CD4-positive, alpha-beta T cell treated with Interleukin-1 beta for 1 hour (primary cell): ENCODE results near the gene ACP6.
"Not testable (repeated sequence)": the region's sequence is repeated elsewhere in the genome, so short reads cannot be mapped to it uniquely, and the experiment has no call there.

ENCODE experiments used
- DNase-seq, 2 donors: peaks; one replicate each; pipeline ENCODE4 v3.0.0-alpha.2; 2020 to 2022

Gene ACP6

GRCh38 chr1:147670319-147671001 lies at the start of gene ACP6:
Gene ACP6 (minus strand): TSS chr1:147670524. CDS start chr1:147670048, 476 bp downstream.
- DNase-seq: peak; percentile 90 to 91

GRCh38 chr1:147719711-147720225 lies 49.4 kb upstream of the ACP6 start:
- DNase-seq: no peak

- DNase-seq: no peak
Measured at GRCh38 chr1:147719029-147719698, 48.8 kb upstream of the ACP6 start.

GRCh38 chr1:147717706-147718097 lies 47.4 kb upstream of the ACP6 start:
- DNase-seq: peak in 1 of 2 donors; percentile 20

DNA sequence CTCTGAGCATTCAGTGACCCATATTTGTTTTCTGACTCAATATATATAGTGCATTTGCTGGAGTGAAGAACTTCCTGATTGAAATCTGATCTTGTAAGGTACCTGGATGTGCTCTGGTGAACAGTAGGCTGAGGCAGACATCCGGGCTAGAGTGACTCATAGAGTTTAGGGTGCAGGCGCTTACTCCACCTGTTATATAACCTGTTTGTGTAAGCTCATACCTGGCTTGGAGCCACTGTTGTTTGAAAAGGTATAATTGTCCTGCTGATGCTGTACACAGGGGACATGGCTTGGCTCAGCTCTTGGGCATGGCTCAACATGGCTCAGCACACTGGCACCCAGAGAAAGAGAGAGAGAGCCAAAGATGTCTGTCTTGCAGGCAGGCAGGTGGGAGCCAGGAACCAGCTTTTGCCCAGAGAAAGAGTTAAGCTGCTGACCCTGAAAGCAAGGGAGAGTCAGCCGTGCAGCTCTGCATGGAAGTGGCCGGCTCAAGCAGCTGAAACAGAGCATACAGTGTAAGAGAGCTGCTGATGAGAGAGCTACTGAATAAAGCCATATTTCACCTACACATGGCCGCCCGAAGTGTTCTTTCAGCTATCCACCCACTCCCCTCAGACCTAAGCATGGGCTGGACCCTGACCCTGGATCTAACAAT lies 46.9 kb upstream of the ACP6 start:
- peak; percentile 10 to 35 for DNase-seq

GRCh38 chr1:147712605-147713004 lies 42.3 kb upstream of the ACP6 start:
- no peak for DNase-seq

DNA sequence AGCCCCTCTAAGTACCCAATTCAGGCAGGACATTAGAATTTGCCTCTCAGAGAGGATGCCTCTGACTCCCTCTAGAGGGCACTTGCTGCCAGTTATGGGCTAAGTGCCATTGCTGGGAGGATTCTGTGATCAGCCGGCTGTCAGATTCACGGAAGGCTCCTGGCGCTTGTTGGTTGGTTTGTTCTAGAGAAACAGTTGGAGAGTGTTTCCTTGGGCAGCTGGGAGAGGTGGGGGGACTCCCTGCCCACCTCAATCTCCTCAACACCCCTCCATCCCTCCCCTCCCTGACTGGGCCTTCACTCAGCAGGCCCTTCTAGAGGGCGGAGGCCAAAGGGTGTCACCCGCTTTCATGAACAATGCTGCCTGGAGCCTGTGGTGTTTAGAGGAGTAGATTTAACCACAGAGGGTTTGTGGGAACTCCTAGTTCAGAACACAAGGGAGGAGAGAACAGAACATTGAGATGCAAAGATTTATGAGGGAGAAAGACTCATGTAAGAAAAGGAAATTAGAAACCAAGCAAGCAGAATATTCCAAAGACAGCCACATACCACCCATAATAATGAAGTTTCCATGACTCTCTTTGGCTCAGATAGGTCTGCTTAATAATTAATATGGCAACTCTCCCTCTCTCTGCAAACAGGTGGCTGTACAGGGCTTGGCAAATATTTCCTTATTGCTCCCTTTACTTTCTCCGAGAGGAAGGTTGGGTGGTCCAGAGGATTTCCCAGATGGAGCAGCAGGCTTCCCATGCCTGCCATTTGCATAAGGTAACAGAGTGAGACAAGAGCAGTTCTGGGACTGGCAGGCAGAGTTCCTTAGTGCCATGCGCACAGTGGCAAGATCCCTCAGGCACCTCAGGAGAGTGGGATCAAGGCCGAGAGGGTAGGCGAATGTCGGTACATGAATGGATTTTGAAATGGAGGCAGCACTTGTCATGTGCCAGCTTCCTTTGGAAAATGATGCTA lies 30.0 kb upstream of the ACP6 start:
- DNase-seq: peak; percentile 52 to 67

- no peak for DNase-seq
Measured at GRCh38 chr1:147699686-147700041, 29.3 kb upstream of the ACP6 start.

DNA sequence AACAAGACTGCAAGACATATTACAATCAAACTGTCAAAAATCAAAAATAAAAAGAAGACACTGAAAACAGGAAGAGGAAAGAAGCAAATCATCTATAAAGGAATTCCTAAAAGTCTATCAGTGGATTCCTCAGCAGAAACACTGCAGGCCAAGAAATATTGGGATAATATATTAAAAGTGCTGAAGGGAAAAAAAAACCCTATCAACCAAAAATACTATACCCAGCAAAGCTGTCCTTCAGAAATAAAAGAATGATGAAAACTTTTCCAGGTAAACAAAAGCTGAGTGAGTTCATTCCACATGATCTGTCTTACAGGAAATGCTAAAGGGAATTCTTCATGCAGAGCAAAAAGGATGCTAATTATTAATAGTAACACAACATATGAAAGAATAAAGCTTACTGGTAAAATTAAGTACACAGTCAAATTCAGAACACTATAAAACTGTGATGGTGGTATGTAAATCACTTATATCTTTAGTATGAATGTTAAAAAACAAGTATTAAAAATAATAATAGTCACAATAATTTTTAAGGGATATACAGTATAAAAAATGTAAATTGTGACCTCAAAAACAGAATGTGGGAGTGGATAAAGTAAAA lies 12.9 kb upstream of the ACP6 start:
- no peak for DNase-seq

GRCh38 chr1:147680608-147681235 lies 10.4 kb upstream of the ACP6 start:
- DNase-seq: not testable (repeated sequence)

DNA sequence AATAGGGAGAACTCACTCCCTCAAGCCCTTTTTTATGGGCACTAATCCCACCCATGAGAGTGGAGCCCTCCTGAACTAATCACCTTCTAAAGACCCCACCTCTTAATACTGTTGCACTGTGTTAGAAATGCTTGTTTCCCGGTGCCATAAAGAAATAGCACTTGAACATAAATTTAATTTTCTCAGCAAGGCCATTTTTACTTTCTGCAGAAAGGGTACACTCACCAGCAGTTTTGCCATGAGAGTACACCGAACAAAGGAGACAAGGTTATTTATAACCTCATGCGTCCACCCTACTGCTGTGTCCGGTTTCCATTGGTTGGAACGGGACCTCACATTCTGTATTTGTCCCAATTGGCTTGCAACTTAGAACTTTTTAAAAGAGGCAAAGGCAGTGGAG lies 7.4 kb upstream of the ACP6 start:
- not testable (repeated sequence) for DNase-seq

- no peak for DNase-seq
Measured at GRCh38 chr1:147676311-147677085, 6.2 kb upstream of the ACP6 start.

DNA sequence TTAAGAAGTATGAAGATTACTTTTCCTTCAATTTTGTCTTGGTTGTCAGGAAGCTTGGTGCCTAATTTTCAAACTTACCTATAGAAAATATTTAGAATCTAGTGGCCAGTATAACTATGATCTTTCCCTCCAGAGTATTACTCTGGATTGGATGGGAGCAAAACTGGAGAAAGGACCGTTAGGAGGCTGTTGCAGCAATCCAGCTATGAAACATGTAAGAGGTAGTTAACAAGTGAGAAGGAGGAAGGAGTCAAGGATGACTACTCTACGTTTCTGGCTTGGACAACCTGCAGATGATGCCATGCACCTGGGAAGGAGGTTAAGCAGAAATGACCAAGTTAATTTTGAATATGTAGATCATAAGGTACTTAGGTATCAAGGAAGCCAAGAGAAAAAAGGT lies 3.5 kb upstream of the ACP6 start:
- no peak for DNase-seq

- no peak for DNase-seq
Measured at GRCh38 chr1:147673406-147673805, 3.1 kb upstream of the ACP6 start.

DNA sequence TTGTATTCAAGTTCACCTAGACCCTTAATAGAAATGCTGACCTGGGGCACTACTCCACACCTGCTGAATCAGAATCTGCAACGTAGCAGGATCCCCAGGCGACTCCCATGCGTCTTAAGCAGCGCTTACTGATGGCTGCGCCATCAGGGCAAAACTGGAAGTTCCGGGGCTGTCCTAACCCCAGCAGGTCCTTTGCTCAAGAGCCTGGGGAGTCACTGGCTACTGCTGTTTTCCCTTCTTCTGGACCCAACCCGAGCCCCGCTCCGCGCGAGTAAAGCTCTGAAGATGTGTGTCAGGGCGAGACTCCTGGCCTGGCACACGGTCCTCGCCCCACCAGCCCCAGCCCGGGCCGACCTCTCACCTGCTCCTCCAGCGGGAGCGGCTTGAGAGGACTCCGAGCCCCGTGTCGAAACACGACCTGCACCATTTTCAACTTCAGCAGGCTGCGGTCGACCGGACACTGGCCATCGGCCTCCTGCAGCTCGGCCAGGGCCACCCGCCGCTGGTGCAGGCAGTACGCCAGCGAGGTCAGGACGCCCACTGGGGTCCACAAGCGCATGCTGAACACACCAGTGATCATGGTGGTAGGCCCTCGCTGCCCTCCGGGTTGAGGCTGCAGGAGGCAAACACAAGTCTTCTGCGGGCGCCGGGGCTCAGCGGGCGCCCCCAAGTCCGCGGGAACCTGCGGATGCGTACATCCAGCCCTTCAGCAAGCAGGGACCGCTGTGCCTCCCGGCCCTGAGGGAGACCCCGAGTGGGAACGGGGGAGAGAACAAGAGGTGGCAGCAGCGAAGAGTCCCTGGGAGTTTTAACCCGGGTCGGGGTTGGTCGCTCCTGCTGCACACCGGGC lies 630 bp downstream of the ACP6 start:
- peak; percentile 36 to 38 for DNase-seq

DNA sequence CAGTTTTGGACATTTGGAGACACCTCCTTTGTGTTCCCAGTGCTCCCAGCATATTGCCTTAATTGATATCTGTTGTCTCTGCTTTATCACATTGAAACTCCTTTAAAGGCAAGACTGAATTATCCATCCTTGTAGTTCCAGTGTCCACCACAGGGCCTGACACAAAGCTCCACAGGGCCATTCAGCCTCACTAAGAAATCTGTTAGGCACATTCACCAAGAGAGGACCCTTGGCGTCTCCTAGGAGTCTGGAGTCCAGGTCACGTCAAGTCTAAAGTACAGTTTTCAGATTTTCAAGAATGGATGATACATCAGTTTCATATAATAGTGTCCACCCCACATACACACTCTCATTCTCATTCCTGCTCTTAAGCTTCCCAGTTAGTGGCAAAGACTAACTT lies 4.8 kb downstream of the ACP6 start:
- no peak for DNase-seq

GRCh38 chr1:147664206-147664605 lies 6.1 kb downstream of the ACP6 start:
- DNase-seq: no peak

DNA sequence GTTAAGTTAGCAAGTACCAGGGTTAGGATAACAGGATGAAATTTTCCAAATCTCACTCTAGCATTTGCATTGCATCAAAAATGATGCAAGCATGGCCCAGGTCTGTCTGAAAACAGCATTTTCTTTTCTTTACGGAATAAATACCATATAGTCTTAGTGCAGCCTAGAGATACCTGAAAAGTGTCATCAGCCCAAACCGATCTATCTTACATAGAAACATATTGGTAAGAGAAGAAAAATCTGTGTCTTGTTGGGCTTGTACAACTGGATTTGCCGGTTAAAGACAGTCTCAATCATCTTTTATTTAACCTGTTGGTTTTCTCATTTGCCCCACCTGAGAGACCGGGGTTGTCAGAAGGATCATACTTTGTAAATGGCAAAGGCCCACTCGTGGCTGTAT lies 15.8 kb downstream of the ACP6 start:
- DNase-seq: no peak

DNA sequence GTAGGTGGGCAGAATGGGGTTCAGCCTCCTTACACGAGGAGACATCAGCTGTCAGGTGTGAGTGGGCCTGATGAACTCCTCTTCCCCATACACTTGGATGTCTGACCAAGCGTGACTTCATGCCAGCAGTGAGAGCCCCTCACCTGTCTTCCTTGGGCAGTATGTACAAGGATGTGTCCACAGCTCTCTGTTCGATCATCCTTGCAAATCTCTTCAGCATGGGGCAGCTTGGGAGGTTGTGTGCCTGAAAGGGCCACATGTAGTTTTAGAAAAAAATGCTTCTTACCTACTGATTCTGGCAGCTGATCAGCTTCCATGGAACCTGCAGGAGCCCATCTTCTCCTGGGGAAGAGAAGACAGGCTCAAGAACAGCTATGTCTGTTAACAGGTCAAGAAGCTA lies 18.0 kb downstream of the ACP6 start:
- no peak for DNase-seq

- DNase-seq: peak in 1 of 2 donors; percentile 12
Measured at GRCh38 chr1:147651466-147651865, 18.9 kb downstream of the ACP6 start.
